Stimulated activated CD8-positive, alpha-beta memory T cell treated with anti-CD3 and anti-CD28 coated beads, Interleukin-4, amount 100 ng/mL, for 4 hours (primary cell): Measurements from ENCODE around the gene KLHL6.

Source experiments
- DNase-seq, 2 donors: peaks; one replicate each; pipeline ENCODE4 v3.0.0-alpha.2; 2020; ENCODE audit warnings: low read depth in 2 of 2, low spot score in 1 of 2

KLHL6 gene

GRCh38 chr3:183506674-183507320 lies 48.7 kb downstream of the KLHL6 start:
- no peak for DNase-seq

- DNase-seq: no peak
Observed at GRCh38 chr3:183504597-183504996, 50.9 kb downstream of the KLHL6 start.

DNA sequence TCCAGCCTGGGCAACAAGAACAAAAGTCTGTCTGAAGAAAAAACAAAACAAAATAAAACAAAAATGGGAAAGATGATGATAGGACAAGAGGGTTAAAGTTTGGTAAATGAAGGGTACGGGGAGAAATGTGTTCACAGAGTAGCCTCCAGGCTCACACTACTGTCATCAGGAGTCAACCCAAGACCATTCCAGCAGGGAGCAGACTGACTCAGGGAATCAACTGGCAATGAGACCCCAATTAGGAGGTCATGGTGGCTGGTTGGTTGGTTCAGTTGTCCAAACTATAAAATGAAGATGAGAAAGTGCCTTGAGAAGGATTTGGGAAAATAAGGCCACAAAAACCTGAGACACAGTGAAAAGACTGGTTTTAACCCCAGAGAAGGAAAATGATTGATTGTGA lies 51.8 kb downstream of the KLHL6 start:
- DNase-seq: no peak

GRCh38 chr3:183502237-183503181 lies 53.0 kb downstream of the KLHL6 start:
- DNase-seq: no peak

- DNase-seq: no peak
Observed at GRCh38 chr3:183500981-183501704, 54.4 kb downstream of the KLHL6 start.

DNA sequence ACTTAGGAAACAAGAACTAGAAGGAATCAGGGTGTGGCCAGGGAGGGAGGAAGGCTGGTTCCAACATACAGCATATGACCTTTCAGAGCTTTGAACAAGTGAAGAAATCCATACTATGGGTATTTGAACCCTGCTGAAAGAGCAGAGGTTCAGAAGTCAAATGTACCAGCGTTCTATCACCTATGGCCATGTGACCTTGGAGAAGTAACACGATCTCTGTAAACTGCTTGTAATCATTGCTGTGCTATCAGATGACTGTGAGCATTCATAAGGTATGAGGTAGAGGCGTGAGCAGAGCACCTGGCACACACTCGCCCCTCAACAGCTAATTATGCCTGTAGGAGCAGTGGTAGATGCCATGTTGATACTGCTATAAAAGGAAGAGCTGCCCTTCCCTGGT lies 55.2 kb downstream of the KLHL6 start:
- DNase-seq: no peak

GRCh38 chr3:183498634-183499033 lies 56.9 kb downstream of the KLHL6 start:
- no peak for DNase-seq

DNA sequence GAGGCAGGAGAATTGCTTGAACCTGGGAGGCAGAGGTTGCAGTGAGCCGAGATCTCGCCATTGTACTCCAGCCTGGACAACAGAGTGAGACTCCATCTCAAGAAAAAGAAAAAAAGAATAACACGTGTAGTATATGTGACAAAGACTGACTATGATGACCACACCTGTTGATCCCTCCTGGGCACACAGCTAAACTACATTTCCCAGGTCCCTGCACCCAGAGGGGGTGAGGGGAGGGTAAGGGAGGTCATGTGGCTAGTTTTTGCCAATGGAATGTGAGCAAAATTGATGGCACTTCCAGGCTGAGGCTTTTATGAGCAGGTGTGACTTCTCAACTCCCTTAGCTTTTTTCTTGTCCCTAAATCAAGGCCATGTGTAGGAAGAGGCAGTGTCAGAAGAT lies 58.2 kb downstream of the KLHL6 start:
- no peak for DNase-seq

DNA sequence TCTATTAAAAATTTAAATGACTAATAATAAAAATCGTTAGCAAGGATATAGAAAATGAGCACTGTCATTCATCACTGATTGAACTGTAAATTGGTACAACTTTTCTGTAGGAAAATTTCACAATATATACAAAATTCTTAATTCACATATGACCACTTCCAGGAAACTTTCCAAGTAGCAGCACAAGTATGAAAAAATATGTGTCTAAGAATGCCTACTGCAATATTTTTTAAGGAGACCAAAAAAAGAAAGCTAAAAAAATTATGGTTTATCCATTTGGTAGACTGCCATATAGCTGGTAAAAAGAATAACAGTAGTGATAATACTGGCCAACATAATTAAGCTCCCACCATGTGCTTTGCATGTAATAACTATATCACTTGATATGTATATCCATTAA lies 59.2 kb downstream of the KLHL6 start:
- DNase-seq: no peak

- no peak for DNase-seq
Observed at GRCh38 chr3:183494341-183494740, 61.2 kb downstream of the KLHL6 start.

- no peak for DNase-seq
Observed at GRCh38 chr3:183493296-183494045, 62.0 kb downstream of the KLHL6 start.

- DNase-seq: no peak
Observed at GRCh38 chr3:183492849-183493179, 62.7 kb downstream of the KLHL6 start.

DNA sequence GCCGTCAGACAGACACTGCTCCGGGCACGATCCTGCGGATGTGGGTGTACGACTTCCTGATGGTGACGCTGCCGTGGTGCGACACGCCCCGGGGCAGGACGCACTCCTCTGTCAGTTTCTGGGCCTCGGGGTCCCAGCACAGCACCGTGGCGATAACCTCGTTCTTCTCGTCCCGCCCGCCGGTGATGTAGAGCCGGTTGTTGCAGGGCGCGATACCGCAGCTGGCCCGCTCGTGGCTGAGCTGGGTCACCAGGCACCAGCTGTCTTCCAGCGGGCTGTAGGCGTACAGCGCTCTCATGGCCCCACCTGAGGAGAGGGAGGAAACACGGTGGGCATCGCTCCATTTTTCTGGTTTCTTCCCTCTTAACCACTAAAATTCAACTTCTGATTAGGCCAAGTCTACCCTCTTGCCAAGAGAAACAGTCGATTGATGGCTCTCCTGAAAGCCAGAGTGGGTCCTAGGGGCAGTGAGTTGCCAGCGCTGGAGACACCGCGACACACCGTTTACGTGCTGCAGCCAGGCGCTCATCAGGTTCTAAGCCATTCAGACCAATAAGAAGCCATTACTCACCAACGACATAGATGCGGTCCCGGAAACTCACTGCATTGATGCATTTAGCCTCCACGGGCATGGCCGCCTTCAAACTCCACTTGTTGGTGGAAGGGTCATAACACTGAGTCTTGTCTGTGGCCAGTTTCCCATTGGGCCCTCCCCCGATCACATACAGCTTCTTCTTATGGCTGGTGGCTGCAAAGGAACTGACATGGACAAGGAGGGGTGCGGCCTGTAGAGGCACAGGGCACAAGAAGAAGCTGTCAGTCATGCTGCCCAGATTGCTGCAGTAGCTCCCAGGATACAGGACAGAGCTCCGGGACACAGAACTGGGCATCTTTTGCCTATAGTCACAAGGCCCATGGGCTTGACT lies 63.3 kb downstream of the KLHL6 start:
- no peak for DNase-seq

DNA sequence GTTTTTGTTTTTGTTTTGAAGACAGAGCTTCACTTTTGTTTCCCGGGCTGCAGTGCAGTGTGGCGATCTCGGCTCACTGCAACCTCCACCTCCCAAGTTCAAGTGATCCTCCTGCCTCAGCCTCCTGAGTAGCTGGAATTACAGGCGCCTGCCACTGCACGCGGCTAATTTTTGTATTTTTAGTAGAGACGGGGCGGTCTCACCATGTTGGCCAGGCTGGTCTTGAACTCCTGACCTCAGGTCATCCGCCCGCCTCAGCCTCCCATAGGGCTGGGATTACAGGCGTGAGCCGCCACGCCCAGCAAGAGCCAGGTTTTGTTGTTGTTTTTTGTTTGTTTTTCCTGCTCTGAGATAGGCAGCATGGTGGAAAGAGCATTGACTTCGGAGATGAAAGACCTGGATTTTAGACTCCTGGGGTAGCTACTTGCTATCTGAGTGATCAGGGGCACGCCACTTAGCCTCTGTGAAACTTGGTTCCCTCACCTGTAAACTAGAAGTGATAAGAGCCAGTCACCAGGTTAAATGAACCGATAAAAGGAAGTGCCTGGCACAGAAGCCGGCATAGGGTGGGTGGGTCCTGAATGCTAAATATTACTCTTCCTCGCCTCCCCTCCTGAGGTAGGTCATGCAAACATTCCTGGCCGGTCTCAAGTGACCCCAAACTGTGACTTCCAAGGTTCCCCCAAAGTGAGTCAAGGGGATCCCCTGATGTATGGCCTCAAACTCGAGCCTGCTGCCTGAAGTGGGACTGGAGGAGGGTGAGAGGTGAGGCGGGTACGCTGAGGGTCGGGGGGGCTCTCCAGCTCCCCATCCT lies 64.2 kb downstream of the KLHL6 start:
- no peak for DNase-seq

DNA sequence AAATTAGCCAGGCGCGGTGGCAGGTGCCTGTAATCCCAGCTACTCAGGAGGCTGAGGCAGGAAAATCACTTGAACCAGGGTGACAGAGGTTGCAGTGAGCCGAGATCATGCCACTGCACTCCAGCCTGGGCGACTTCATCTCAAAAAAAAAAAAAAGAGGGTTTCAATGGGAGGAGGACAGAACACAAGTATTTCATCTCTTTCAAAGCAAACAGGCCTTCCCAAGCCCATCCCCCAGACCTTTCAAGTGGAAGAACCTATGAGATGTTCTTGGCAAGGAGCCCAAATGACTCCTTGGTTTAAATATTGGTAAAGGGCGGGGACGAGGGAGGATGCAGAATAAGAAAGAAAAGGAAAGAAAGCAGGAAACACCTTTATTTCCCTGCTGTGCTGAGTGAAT lies 64.9 kb downstream of the KLHL6 start:
- no peak for DNase-seq

GRCh38 chr3:183490211-183490601 lies 65.3 kb downstream of the KLHL6 start:
- no peak for DNase-seq

GRCh38 chr3:183489455-183490210 lies 65.9 kb downstream of the KLHL6 start:
- no peak for DNase-seq

- DNase-seq: no peak
Observed at GRCh38 chr3:183488343-183488742, 67.2 kb downstream of the KLHL6 start.

GRCh38 chr3:183487896-183488295 lies 67.6 kb downstream of the KLHL6 start:
- DNase-seq: no peak
